SK-N-SH (cell line): ENCODE data around the gene MAP4. TPM values are rescaled to one million over a fixed set of nuclear protein-coding genes. Genes with fewer than 3 reads are reported as not detected.

ENCODE experiments used
- CTCF ChIA-PET: fragments of 300-600, 350-600 bp; formaldehyde crosslinking; extraction: SDS; loops from one replicate; lab custom pipeline; 2021; lab: Yijun Ruan, JAX
- POLR2A ChIA-PET: fragments of 350-600 bp; sonication (Branson Sonifier 250); formaldehyde crosslinking; extraction: SDS; loops from one replicate; lab custom pipeline; 2020; ENCODE audit warnings: antibody characterized with exemption, inconsistent platforms; lab: Yijun Ruan, JAX
- DNase-seq: peaks from one replicate; pipeline ENCODE4 v3.0.0; 2012
- H2AFZ ChIP-seq: fragments of 200-600 bp; sonication (generic); 2 replicates; pipeline ENCODE4 v1.8.1; 2016; ENCODE audit warnings: antibody characterized with exemption, mild to moderate bottlenecking, low read depth
- H3F3A ChIP-seq: fragments of 200-600 bp; sonication (generic); replicated peaks from 2 replicates; pipeline ENCODE3; 2016; ENCODE audit warnings: antibody characterized with exemption, mild to moderate bottlenecking; ENCODE audit not compliant: insufficient read depth
- H3K27ac ChIP-seq, 2 experiments: fragments of 200-500 bp in 1 of 2; fragments of 200-600 bp in 1 of 2; sonication (Bioruptor generic) in 1 of 2; sonication (generic), shearing (Covaris generic) in 1 of 2; 2 replicates each; pipeline versions ENCODE4 v1.5.1 to v1.6.1; 2014 to 2016; ENCODE audit warnings: low read depth in 2 of 2, inconsistent platforms in 1 of 2, low read length in 1 of 2, mild to moderate bottlenecking in 1 of 2, mixed read lengths in 1 of 2
- H3K27me3 ChIP-seq: fragments of 200-600 bp; sonication (generic), shearing (Covaris generic); 2 replicates; pipeline ENCODE4 v1.6.1; 2016; ENCODE audit warnings: mixed run types; ENCODE audit not compliant: insufficient read depth
- H3K36me3 ChIP-seq, 2 experiments: fragments of 200-500 bp in 1 of 2; fragments of 200-600 bp in 1 of 2; sonication (Bioruptor generic) in 1 of 2; sonication (generic) in 1 of 2; replicated peaks in 1 of 2; 2 replicates each; pipeline versions ENCODE3 to v1.5.1; 2014 to 2016; ENCODE audit warnings: low read length in 1 of 2, mild to moderate bottlenecking in 1 of 2; ENCODE audit not compliant: insufficient read depth in 2 of 2, control insufficient read depth in 1 of 2
- H3K4me1 ChIP-seq, 2 experiments: fragments of 200-500 bp in 1 of 2; fragments of 200-600 bp in 1 of 2; sonication (Bioruptor generic) in 1 of 2; sonication (generic), shearing (Covaris generic) in 1 of 2; 2 replicates each; pipeline versions ENCODE4 v1.5.1 to v1.6.1; 2014 to 2016; ENCODE audit warnings: low read depth in 1 of 2, low read length in 1 of 2, mixed run types in 1 of 2; ENCODE audit not compliant: insufficient read depth in 2 of 2, control insufficient read depth in 1 of 2
- H3K4me2 ChIP-seq: fragments of 200-600 bp; sonication (generic), shearing (Covaris generic); 2 replicates; pipeline ENCODE4 v1.6.1; 2017; ENCODE audit warnings: mixed run types
- H3K4me3 ChIP-seq, 2 experiments: fragments of 200-500 bp in 1 of 2; fragments of 200-600 bp in 1 of 2; sonication (Bioruptor generic) in 1 of 2; sonication (generic), shearing (Covaris generic) in 1 of 2; 2 replicates each; pipeline versions ENCODE4 v1.5.1 to v1.8.1; 2014 to 2016; ENCODE audit warnings: low read depth in 2 of 2, inconsistent platforms in 1 of 2, low read length in 1 of 2, mild to moderate bottlenecking in 1 of 2, mixed read lengths in 1 of 2, moderate library complexity in 1 of 2
- H3K79me2 ChIP-seq: fragments of 200-600 bp; sonication (generic); 2 replicates; pipeline ENCODE4 v1.8.1; 2017; ENCODE audit warnings: mild to moderate bottlenecking; ENCODE audit not compliant: insufficient read depth
- H3K9ac ChIP-seq: fragments of 200-600 bp; sonication (generic); 2 replicates; pipeline ENCODE4 v1.6.1; 2017; ENCODE audit warnings: mixed run types
- H3K9me2 ChIP-seq: fragments of 200-600 bp; sonication (generic); 2 replicates; pipeline ENCODE4 v1.6.1; 2017; ENCODE audit warnings: mixed run types
- H3K9me3 ChIP-seq: fragments of 200-600 bp; sonication (generic); 2 replicates; pipeline ENCODE4 v1.6.1; 2017; ENCODE audit warnings: mixed run types, mild to moderate bottlenecking, moderate library complexity
- H4K20me1 ChIP-seq: fragments of 200-600 bp; sonication (generic); 2 replicates; pipeline ENCODE4 v1.6.1; 2017; ENCODE audit warnings: mild to moderate bottlenecking, mixed run types; ENCODE audit not compliant: insufficient read depth
- EP300 ChIP-seq, 2 experiments: IDR thresholded peaks; 2 replicates each; pipeline versions ENCODE4 v1.4.0 to v1.6.1; 2012; ENCODE audit warnings: borderline replicate concordance in 1 of 2, low read depth in 1 of 2, low read length in 1 of 2
- FOSL2 ChIP-seq: IDR thresholded peaks from 2 replicates; pipeline ENCODE4 v1.4.0; 2012; ENCODE audit warnings: low read depth, mild to moderate bottlenecking, moderate library complexity, borderline replicate concordance
- MAX ChIP-seq: IDR thresholded peaks from 2 replicates; pipeline ENCODE4 v1.4.0; 2012; ENCODE audit warnings: low read depth
- MEF2A ChIP-seq: IDR thresholded peaks from 2 replicates; pipeline ENCODE4 v1.4.0; 2012; ENCODE audit warnings: low read depth, borderline replicate concordance
- NFIC ChIP-seq: IDR thresholded peaks from 2 replicates; pipeline ENCODE4 v1.4.0; 2012; ENCODE audit warnings: borderline replicate concordance
- POLR2AphosphoS5 ChIP-seq: IDR thresholded peaks from 2 replicates; pipeline ENCODE4 v1.6.1; 2012; ENCODE audit warnings: low read depth, low read length
- REST ChIP-seq: IDR thresholded peaks from 2 replicates; pipeline ENCODE4 v1.6.1; 2012; ENCODE audit warnings: mild to moderate bottlenecking, low read depth, low read length, moderate library complexity
- RFX5 ChIP-seq: IDR thresholded peaks from 2 replicates; pipeline ENCODE4 v1.6.1; 2012; ENCODE audit warnings: mild to moderate bottlenecking, improper control_type of control experiment, low read length
- RXRA ChIP-seq: IDR thresholded peaks from 2 replicates; pipeline ENCODE4 v1.4.0; 2012; ENCODE audit warnings: low read depth, mild to moderate bottlenecking, borderline replicate concordance
- SMC3 ChIP-seq: IDR thresholded peaks from 2 replicates; pipeline ENCODE4 v1.6.1; 2012; ENCODE audit warnings: low read depth, low read length, improper control_type of control experiment
- ZBTB33 ChIP-seq: IDR thresholded peaks from 2 replicates; pipeline ENCODE4 v1.4.0; 2012; ENCODE audit warnings: low read depth, borderline replicate concordance
- WGBS: methylation state at CpG from one replicate; pipeline ENCODE4 v1.1.6; 2017; ENCODE audit warnings: low lambda C conversion rate; 5-methylcytosine and 5-hydroxymethylcytosine counted together
- polyA plus RNA-seq, 3 experiments: library from polyadenylated mRNA; depleted of rRNA; stranded (reverse); fragments of >200 nt; gene quantifications; 2 replicates each; pipeline ENCODE4 v1.2.3, GENCODE V29; 2012

MAP4 gene
- polyA plus RNA-seq, 1 of the 3 experiments (the other 2 are of a cell fraction) = 121 TPM

GRCh38 chr3:47994180-47994579 lies 22.0 kb downstream of the MAP4 start:
- no peaks in the 10 kb centered on the region for H3K9me2 ChIP-seq
- no peaks in the 10 kb centered on the region for H3K9me3 ChIP-seq
- TF ChIP-seq RXRA = no peak
- no peak for TF ChIP-seq RFX5
- no peak for TF ChIP-seq REST
- TF ChIP-seq NFIC = no peak
- TF ChIP-seq, all 33 proteins: peak for 0
- peaks cover 96% of the 10 kb centered on the region for H3K79me2 ChIP-seq
- H3K27ac ChIP-seq = no peak overlapping the region
- ChIA-PET POLR2A (no interaction called here), CTCF (no interaction called here)
- H3K36me3 ChIP-seq = peaks cover 7 to 60% of the 10 kb centered on the region in 2 experiments
- H4K20me1 ChIP-seq = peaks cover 82% of the 10 kb centered on the region
- no peak for DNase-seq
- no peak overlapping the region for H2AFZ ChIP-seq
- peaks cover 0 to 5% of the 10 kb centered on the region in 2 experiments; a peak in 1 of 4 replicates for H3K4me1 ChIP-seq
- H3K9ac ChIP-seq = no peak overlapping the region
- WGBS = 83% methylated on average over 3 of the region's 3 CpGs
- no peak overlapping the region for H3K4me3 ChIP-seq
- H3F3A ChIP-seq = peaks cover 16% of the 10 kb centered on the region
- no peaks in the 10 kb centered on the region for H3K27me3 ChIP-seq
- H3K4me2 ChIP-seq = no peak overlapping the region

GRCh38 chr3:47991341-47991740 lies 24.9 kb downstream of the MAP4 start:
- H3K4me3 ChIP-seq = no peak overlapping the region
- no peak overlapping the region for H2AFZ ChIP-seq
- ChIA-PET POLR2A (no interaction called here), CTCF (interaction anchor here (0.7 kb wide), 1 partner anchor 154 kb away, joined by 3 read pairs; no protein-coding TSS in a partner anchor)
- no peak overlapping the region for H3K27ac ChIP-seq
- H3F3A ChIP-seq = peaks cover 8% of the 10 kb centered on the region
- H3K27me3 ChIP-seq = no peaks in the 10 kb centered on the region
- H3K9me2 ChIP-seq = no peaks in the 10 kb centered on the region
- no peak overlapping the region for H3K9ac ChIP-seq
- no peak overlapping the region for H3K4me2 ChIP-seq
- 98% methylated on average over 11 of the region's 11 CpGs for WGBS
- peaks cover 88% of the 10 kb centered on the region for H4K20me1 ChIP-seq
- H3K9me3 ChIP-seq = no peaks in the 10 kb centered on the region
- TF ChIP-seq ZBTB33 (no peak), MAX (no peak), POLR2AphosphoS5 (no peak), SMC3 (no peak), MEF2A (no peak), EP300 (IDR thresholded peaks at IDR 0.05; ENCODE audit: borderline replicate concordance in 1 of 2, low read depth in 1 of 2, low read length in 1 of 2) (no peak), REST (no peak), FOSL2 (no peak)
- H3K79me2 ChIP-seq = peaks cover 97% of the 10 kb centered on the region
- H3K36me3 ChIP-seq = peaks cover 2 to 45% of the 10 kb centered on the region in 2 experiments
- peaks cover 0 to 5% of the 10 kb centered on the region in 2 experiments; a peak in 1 of 4 replicates for H3K4me1 ChIP-seq
- no peak for DNase-seq
